ENCODE measurements around the gene RPS6KA4. TPM values are rescaled to one million over a fixed set of nuclear protein-coding genes. Genes with fewer than 3 reads are reported as not detected.

Gene RPS6KA4
- total RNA-seq, 1 donor = 72.1 TPM

DNA sequence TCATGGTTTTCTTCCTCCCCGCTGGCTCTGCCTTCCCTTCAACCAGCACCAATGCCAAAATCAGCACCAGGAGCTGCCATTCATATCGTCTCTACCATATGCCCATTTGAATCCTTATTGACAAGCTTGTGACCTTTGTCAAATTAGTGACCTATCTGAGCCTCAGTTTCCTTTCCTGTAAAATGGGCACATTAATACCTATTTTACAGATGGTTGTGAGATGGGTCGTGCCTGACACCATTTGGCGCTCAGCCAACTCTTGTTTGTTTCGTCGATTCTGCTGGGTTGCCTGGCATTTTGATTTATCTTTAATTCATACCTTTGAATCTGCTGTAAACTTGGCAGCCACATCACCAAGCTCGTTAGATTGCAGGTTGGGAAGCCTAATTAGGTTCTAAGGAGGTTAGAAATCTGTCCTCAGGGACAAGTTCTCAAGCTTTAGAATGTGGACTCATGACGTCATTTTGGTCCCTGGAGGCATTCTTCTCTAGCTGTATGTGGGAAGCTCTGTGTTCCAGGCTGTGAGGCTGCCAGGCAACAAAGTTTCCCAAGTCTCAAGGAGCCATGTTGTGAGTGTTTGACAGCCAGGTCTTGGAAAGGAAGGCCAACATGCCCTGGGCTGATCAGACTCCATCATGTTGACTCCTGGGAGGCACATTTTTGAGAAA is 61.0 kb downstream of the RPS6KA4 start:
- peak; percentile 60 for DNase-seq (ENCODE audit: low read depth)
- TF ChIP-seq, protein P1, sequence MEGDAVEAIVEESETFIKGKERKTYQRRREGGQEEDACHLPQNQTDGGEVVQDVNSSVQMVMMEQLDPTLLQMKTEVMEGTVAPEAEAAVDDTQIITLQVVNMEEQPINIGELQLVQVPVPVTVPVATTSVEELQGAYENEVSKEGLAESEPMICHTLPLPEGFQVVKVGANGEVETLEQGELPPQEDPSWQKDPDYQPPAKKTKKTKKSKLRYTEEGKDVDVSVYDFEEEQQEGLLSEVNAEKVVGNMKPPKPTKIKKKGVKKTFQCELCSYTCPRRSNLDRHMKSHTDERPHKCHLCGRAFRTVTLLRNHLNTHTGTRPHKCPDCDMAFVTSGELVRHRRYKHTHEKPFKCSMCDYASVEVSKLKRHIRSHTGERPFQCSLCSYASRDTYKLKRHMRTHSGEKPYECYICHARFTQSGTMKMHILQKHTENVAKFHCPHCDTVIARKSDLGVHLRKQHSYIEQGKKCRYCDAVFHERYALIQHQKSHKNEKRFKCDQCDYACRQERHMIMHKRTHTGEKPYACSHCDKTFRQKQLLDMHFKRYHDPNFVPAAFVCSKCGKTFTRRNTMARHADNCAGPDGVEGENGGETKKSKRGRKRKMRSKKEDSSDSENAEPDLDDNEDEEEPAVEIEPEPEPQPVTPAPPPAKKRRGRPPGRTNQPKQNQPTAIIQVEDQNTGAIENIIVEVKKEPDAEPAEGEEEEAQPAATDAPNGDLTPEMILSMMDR (IDR thresholded peaks at IDR 0.05; ENCODE audit: insufficient read depth, low read length) = no peak
- no peak overlapping the region for H3K4me3 ChIP-seq (ENCODE audit: low read depth, low read length)

Small RNA genes lying within 50 kb of the gene (small RNA-seq; reads per million reads assigned to genes)
- 0.25 reads per million for gene MIR1237
- gene MIR7155 = not detected

Other genes with a start within 250 kb of the RPS6KA4 start
- gene MACROD1, start 193.0 kb upstream of the RPS6KA4 start, total RNA-seq (ENCODE audit: low replicate concordance) = 7.6 and 14.5 TPM in 2 replicates
- gene STIP1, start 173.0 kb upstream of the RPS6KA4 start, total RNA-seq (ENCODE audit: low replicate concordance) = 112 and 142 TPM in 2 replicates
- 7.0 and 7.2 TPM in 2 replicates for gene FERMT3, start 152.4 kb upstream of the RPS6KA4 start, total RNA-seq (ENCODE audit: low replicate concordance)
- 18.9 and 33.3 TPM in 2 replicates for gene TRPT1, start 133.0 kb upstream of the RPS6KA4 start, total RNA-seq (ENCODE audit: low replicate concordance)
- gene NUDT22, start 132.9 kb upstream of the RPS6KA4 start, total RNA-seq (ENCODE audit: low replicate concordance) = 39.0 and 50.9 TPM in 2 replicates
- gene DNAJC4, start 128.6 kb upstream of the RPS6KA4 start, total RNA-seq (ENCODE audit: low replicate concordance) = 6.5 and 9.0 TPM in 2 replicates
- gene VEGFB, start 124.6 kb upstream of the RPS6KA4 start, total RNA-seq (ENCODE audit: low replicate concordance) = 17.3 and 37.5 TPM in 2 replicates
- 34.3 and 60.3 TPM in 2 replicates for gene FKBP2, start 118.1 kb upstream of the RPS6KA4 start, total RNA-seq (ENCODE audit: low replicate concordance)
- 42.1 and 264 TPM in 2 replicates for gene PPP1R14B, start 112.2 kb upstream of the RPS6KA4 start, total RNA-seq (ENCODE audit: low replicate concordance)
- gene PLCB3, start 107.6 kb upstream of the RPS6KA4 start, total RNA-seq (ENCODE audit: low replicate concordance) = 22.5 and 47.5 TPM in 2 replicates
- 56.2 and 69.6 TPM in 2 replicates for gene BAD, start 74.5 kb upstream of the RPS6KA4 start, total RNA-seq (ENCODE audit: low replicate concordance)
- gene GPR137, start 73.3 kb upstream of the RPS6KA4 start, total RNA-seq (ENCODE audit: low replicate concordance) = 14.4 and 20.3 TPM in 2 replicates
- gene KCNK4, start 67.9 kb upstream of the RPS6KA4 start, total RNA-seq (ENCODE audit: low replicate concordance) = not detected in 2 replicates
- gene CATSPERZ, start 58.8 kb upstream of the RPS6KA4 start, total RNA-seq (ENCODE audit: low replicate concordance) = not detected in 2 replicates
- 21.6 and 45.2 TPM in 2 replicates for gene ESRRA, start 53.6 kb upstream of the RPS6KA4 start, total RNA-seq (ENCODE audit: low replicate concordance)
- 177 and 274 TPM in 2 replicates for gene TRMT112, start 41.6 kb upstream of the RPS6KA4 start, total RNA-seq (ENCODE audit: low replicate concordance)
- gene PRDX5, start 41.0 kb upstream of the RPS6KA4 start, total RNA-seq (ENCODE audit: low replicate concordance) = 257 and 510 TPM in 2 replicates
- gene CCDC88B, start 19.0 kb upstream of the RPS6KA4 start, total RNA-seq (ENCODE audit: low replicate concordance) = 1.2 and 5.1 TPM in 2 replicates
- gene SLC22A11, start 196.8 kb downstream of the RPS6KA4 start, total RNA-seq (ENCODE audit: low replicate concordance) = not detected in 2 replicates
- gene SLC22A12, start 232.1 kb downstream of the RPS6KA4 start, total RNA-seq (ENCODE audit: low replicate concordance) = not detected in 2 replicates

Data from fibroblast of the aortic adventitia (primary cell).